HL-60/S4 (cell line): Measurements from ENCODE around the gene TMEM61.
"Not testable (repeated sequence)": the region's sequence is repeated elsewhere in the genome, so short reads cannot be mapped to it uniquely, and the experiment has no call there.

Experiments used
- in situ Hi-C: fragments of 300-500 bp; cut with MboI; formaldehyde crosslinking; loops from 2 replicates; pipeline ENCODE4 v1.14.3; 2022; ENCODE audit warnings: low sequenced_read_pairs

Gene TMEM61

DNA sequence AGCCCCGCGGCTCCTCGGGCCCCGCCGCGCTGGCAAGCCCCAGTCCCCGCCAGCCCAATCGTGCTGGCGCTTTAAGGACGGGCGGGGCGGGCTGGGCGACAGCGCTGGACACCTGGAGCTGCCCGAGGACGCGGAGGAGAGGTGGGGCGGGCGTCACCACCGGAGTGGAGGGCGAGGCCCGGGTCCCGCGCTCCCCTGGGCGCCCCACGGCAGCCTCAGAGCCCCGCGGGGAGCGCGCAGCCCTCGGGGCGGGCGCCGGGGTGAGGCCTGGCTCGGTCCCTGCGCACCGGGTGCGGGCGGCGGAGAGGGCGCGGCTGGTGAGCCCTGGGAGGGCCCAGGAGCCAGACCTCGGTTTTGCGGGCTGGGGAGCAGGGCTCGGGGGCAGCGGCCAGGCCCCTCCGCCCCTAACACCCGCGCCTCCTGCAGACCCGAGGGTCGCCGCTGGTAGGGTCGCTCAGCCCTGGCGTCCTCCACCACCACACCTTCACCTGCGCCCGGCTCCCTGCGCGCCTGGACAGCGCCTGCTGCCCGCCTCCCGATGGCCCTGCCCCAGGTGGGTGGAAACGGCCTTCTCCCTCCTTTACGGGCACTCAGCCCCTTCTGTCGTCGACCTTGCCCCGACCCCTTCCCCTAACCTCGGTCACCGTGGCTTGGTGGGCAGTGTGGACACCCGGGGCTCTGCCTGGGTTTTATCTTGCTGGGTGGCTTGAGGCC is at the start of gene TMEM61:
Gene TMEM61 (plus strand): TSS at position 101 of the 714 bp plus-strand sequence. CDS start 438 bp downstream, at position 539.
- in situ Hi-C loops = no loop called here

DNA sequence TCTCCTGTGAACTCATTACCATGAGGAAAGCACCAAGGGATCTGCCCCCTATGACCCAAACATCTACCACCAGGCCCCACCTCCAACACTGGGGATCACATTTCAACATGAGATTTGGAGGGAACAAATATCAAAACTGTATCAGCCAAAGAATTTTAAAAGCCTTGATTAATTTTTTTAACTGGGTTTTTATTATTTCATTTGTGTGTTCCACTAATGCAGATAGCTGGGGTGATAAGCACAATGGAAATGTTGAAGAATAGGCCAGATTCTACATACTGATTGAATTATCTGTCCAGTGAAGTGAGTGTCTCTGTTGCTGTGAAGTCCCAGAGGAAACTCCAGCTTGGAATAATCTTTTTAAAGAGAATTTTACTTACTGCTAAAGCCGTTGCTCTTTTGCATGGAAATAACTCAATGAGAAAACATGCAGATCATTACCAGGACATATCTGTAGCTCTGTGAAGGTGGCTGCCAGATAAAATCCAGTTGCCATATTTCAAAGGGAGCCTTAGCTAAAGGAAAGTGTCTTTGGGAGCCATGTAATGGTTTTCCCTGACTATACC is 49.1 kb upstream of the TMEM61 start:
- in situ Hi-C loops = no loop called here

DNA sequence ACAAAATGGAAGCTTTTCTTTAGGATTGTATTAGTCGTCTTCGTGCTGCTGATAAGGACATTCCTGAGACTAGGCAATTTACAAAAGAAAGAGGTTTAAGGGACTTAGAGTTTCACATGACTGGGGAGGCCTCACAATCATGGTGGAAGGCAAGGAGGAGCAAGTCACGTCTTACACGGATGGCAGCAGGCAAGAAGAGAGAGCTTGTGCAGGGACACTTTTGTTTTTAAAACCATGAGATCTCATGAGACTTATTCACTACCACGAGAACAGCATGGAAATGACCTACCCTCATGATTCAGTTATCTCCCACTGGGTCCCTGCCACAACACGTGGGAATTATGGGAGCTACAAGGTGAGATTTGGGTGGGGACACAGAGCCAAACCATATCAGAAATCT is 46.3 kb upstream of the TMEM61 start:
- in situ Hi-C loops = not testable (repeated sequence)

DNA sequence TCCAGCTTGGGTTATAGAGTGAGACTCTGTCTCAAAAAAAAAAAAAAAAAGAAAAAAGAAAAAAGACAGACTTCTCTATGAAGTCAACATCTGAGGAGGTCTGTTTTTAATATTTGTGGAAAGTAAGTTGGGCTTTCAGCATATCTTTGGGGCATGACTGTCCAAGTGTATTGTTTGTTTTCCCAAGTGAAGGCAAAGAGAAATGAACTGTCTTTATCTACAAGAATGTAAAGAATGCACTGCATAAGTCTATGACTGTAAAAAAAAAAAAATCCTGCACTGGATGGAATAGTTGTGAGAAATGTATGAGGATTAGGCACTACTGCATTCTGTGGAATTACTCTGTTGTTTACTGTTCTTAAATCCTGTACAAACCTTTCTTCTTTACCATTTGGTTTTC is 45.6 kb upstream of the TMEM61 start:
- in situ Hi-C loops = no loop called here

DNA sequence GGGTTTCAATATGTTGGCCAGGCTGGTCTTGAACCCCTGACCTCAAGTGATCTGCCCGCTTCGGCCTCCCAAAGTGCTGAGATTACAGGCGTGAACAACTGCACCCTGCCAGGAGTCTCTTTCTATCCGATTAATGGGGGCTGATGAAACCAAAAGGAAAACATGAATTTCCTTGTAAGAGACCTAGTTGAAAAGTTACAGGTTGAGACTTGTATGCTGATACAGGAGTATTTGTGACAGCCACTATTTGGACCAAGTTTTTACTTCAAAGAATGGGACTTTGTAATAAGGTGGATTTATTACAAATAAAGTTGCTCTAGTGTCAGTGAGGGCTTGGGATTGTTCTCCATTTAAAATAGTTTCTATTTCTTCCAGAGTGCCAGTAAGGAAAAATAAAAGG is 43.6 kb upstream of the TMEM61 start:
- in situ Hi-C loops = no loop called here

DNA sequence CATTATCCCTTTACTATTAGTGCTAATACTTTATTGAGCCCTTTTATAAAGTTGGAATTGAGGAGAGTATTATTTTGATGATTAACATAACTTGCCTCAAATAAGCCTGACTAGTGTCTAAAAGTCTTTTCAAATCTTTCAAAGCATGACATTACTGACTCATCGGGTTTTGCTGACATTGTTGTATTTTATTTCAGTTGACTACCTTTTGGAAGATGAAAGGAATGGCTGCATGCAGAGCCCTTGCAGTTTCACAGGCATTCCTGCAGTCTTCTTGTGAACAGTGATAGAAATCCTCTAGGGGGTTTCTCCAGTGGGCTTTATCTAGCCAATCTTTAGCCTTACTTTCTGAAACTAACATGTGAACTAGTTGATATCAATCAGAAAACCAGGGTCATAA is 43.0 kb upstream of the TMEM61 start:
- in situ Hi-C loops = no loop called here

DNA sequence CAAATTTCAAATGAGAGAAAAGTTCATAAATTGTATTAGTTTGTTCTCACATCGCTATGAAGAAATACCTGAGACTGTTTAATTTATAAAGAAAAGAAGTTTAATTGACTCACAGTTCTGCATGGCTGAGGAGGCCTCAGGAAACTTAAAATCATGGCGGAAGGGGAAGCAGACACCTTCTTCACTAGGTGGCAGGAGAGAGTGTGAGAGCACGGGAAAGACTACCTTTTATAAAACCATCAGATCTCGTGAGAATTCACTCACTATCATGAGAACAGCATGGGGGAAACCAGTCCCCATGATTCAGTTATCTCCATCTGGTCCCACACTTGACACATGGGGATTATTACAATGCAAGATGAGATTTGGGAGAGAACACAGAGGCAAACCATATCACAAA is 41.5 kb upstream of the TMEM61 start:
- in situ Hi-C loops = not testable (repeated sequence)

DNA sequence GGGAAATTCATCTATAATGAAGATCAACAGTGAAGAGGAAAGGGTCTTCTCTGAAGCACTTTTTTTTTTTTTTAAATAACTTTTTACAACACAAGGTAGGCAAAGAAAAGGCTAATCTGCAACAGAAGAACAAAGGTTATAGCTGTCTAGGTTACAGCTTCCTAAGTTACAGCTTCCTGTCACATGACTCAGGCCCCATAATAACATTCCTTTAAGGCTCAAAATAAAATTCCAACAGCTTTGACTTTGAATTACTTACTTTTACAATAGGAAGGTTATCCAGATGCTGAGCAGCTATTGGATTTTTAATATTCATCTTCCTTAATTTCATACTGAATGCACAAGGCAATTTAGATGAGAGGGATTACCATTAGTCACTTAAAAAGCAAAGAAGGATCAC is 40.4 kb upstream of the TMEM61 start:
- in situ Hi-C loops = no loop called here

DNA sequence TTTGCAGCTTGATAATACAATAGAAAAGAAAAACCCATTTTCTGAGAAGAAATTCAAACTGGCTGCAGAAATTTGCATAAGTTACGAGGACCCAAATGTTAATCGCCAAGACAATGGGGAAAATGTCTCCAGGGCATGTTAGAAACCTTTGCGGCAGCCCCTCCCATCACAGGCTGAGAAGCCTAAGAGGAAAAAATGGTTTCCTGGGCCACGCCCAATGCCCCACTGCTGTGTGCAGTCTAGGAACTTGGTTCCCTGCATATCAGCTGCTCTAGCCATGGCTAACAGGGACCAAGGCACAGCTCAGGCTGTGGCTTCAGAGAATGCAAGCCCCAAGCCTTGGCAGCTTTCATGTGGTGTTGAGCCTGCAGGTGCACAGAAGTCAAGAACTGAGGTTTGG is 37.5 kb upstream of the TMEM61 start:
- in situ Hi-C loops = no loop called here

DNA sequence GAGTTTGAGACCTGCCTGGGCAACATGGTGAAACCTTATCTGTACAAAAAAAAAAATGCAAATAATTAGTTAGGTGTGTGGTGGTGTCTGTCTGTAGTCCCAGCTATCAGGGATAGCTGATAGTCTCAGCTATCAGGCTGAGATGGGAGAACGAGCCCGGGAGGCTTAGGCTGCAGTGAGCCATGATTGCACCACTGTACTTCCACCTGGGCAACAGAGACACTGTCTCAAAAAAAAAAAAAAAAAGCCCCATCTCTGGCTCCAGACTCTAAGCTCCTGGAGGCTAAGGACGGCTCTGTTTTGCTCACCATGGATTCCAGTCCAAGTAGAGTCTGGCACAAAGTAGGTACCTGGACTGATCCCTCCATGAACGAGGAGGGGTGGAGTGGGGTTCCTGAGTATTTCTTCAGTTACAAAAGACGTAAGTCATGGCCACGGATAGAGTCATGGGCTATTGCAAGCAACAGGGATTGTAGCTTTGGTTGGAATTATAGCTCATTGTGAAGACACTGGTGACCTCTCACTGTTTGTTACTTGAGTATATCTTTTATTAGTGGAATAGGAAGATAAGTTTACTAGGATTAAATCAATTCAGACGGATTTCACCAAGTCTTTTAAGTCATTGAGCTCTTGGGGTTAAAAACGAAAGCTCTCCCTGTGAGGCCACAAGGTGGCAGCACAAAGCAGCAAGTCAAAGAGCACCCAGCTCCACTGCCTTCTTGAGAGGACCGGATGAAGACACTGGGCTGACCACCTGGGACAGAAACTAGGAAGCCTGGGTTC is 35.6 kb upstream of the TMEM61 start:
- in situ Hi-C loops = no loop called here

DNA sequence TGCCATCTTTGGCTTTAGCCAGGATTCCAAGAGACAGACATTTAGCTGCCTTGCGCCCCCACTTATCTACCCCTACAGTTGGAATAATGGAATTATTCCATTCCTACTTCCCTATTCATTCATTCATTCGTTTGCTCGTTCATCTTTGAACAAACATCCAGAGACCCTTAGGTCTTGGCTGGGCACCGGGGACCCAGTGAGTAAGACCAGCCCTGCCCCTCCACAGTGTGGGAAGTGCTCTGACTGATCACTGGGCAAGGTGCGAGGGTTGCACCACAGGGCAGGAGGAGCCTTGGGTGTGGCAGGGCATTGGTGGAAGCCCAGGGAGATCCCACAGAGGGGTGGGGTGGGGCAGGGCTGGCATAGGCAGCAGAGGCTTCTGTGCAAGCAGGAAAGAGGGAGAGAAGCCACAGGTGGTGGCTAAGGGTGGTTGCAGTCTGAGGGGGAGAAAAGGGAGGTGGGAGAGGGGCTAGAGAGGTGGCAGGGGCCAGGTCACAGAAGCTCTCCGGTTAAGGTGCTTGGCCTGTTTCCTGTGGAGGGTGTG is 35.0 kb upstream of the TMEM61 start:
- in situ Hi-C loops = no loop called here

DNA sequence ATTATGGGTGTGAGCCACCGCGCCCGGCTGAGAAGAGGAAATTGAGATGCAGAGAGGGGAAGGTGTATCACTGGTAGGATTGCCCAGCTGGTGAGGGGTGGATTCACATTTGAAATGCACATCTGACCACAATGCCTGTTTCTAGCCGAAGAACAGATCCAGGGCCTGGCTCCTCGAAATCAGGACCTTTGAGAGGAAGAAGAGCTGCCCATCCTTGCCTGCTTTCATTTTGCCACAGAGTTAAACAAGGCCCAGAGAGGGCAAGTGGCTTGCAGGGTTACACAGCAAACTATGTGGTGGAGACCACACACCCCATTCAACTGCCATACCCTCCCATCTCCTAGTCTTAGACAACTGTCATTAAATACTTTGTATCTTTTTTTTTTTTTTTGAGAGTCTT is 32.9 kb upstream of the TMEM61 start:
- in situ Hi-C loops = no loop called here

DNA sequence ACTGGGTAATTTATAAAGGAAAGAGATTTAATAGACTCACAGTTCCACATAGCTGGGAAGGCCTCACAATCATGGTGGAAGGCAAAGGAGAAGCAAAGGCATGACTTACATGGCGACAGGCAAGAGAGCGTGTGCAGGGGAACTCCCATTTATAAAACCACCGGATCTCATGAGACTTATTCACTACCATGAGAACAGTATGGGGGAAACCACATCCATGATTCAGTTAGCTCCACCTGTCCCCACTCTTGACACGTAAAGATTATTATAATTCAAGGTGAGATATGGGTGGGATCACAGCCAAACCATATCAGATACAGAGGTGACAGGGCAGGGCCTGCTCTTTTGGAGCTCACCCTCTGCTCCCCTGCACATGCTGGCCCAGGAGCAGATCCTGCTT is 31.4 kb upstream of the TMEM61 start:
- in situ Hi-C loops = no loop called here

DNA sequence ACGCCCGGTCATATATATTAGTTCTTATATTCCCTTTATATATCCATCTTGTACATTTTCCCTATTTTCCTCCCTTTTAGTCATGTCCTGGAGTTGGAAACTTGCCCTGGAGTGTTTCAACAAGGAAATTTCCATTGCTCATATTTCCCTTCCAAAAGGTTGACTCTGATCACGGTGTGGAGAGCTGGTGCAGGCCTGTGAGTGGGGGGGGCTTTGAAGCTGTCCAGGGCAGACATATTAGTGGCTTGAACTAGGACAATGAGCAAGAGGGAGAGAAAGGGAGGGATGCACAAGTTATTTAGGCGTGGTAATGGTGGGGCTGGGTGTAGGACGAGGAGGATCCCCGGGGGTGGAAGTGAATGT is 30.4 kb upstream of the TMEM61 start:
- in situ Hi-C loops = loop anchor here (5.0 kb wide), 1 partner anchor 47 kb away; the partner anchor contains the start of gene BSND

DNA sequence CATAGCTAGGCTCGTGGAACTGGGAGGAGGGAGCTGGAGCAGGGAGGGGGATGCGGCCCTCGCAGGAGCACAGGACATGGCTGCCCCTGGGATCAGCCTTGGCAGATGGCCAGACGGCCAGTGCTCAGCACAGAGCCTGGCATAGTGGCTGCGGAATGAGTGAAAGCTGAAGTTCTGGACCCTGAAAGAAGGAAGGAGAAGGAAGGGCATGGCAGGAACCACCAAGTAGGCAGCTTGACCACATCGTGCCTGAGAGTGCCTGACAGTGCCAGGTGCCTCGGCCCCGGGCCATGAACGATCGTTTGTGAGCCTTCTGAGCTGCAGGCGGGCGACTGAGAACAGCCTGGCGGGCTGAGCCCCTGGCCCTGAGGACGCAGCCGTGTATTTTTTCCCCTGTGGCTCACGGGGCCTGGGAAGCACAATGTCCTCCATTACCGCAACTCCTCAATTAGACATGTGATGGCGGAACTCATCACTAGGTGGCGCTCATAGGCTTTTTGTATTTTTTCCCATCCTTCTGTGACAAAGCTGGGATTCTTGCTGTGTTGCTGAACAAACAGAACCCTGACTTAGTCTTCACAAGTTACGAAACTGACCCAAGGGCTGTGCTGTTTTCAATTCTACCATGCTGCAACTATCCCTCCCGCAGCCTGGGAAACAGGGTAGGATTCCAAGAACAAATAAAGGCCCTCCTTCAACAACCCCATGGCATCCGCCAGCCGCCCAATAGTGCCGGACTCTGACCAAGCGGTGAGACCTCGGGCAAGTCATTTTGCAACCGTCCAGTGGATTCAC is 29.9 kb upstream of the TMEM61 start:
- in situ Hi-C loops = loop anchor here (5.0 kb wide), 1 partner anchor 47 kb away; the partner anchor contains the start of gene BSND

DNA sequence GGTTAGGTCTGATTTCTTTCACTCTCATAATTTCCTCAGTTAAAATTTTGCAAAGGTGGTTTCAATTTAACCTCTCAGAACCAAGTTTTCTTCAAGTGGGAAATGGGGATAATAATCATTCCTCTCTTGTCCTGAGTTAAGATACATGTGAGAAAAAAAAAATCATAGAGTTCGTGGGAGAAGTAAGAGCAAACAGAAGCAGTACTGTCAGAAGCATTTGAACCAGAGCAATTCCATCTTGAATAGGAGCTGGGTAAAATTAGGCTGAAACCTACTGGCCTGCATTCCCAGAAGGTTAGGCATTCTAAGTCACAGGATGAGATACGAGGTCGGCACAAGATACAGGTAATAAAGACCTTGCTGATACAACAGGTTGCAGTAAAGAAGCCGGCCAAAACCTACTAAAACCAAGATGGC is 28.6 kb upstream of the TMEM61 start:
- in situ Hi-C loops = loop anchor here (5.0 kb wide), 1 partner anchor 45 kb away; the partner anchor contains the start of gene BSND

DNA sequence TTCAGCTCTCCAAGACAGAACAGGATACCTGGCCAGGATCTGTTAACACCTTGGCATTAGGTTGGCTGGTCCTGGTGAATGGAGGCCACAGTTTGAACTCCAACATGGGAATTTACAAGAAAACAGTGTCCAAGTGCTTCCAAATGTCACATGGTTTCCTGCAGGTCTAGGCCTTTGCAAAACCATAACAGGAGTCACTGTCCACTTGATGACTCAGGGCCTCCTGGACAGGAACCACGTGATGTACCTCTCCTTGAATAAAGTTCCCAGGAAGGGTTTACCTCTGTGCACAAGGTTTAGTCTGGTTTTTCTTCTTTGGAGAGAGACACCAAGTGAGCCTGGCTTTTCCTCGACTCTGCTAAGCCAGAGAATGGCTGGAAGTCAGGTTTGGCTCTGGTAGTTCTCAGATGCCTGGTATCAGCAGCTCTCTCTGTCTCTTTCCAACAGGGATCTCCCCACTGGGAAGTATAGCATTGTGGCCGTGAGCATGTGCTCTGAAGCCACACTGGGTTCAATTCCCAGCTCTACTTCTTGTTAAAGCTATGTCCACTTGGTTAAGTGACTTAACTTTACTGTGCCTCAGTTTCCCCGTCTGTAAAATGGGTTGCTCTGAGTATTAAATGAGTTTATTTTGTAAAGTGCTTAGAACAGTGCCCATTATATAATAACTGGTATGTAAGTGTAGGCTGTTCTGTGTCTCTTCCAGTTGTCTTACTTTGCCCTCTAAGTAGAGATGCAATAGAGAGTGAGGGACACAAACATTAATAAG is 27.3 kb upstream of the TMEM61 start:
- in situ Hi-C loops = loop anchor here (5.0 kb wide), 1 partner anchor 44 kb away; the partner anchor contains the start of gene BSND

DNA sequence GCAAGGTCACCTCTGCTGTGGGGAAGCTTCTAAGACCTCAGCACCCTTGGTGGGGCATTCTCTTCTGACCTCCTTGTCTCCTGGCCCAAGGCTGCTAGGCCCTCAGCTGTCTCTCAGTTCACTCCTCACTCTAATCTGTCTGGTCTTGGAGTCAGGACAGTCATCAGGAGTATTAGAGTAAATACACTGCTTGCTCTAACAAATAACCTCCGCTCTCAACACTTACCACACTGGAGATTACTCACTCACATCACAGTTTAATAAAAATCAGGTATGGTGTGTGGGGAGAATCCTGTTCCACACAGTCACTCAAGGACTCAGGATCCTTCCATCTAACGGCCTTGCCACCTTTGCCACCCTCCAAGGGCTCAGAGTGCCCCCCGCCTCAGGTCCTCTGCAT is 26.6 kb upstream of the TMEM61 start:
- in situ Hi-C loops = loop anchor here (5.0 kb wide), 1 partner anchor 43 kb away; the partner anchor contains the start of gene BSND

DNA sequence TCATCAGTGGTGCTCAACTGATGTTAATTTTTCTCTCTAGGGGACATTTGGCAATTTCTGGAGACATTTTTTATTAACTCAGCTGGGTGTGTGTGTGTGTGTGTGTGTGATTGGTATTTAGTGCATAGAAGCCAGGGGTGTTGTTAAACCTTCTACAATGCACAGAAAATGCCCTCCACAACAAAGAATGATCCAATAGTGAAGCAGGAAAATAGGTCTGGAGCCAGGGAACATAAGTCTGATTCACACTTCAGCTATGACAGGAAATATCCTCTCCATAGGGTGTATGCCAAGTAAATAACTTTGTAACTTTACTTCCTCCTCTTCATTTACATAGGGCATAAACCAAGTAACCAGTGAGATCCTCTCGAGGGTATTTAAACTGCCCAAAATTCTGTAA is 25.1 kb upstream of the TMEM61 start:
- in situ Hi-C loops = no loop called here

DNA sequence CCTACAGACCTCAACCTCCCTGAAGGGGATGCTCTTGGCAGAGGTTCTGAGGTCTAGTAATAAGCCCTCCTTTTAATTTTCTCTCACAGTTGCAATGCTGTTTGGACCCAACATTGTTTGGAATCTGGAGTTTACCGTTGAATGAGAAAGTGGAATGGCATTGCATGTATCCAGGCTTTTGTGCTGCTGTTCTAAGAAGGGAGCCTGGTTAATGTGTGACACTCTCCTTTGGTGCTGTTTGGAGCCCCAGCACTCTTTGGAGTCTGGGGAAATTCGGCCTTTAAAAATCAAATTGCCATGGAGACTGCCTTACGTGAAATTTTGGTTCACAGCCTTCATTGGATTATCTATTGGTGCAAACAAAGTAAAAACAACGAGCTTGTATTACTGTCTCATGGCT is 23.7 kb upstream of the TMEM61 start:
- in situ Hi-C loops = no loop called here
